ENCODE results near the gene FAM24A. TPM values are rescaled to one million over a fixed set of nuclear protein-coding genes. Genes with fewer than 3 reads are reported as not detected.

FAM24A gene
- total and polyA plus RNA-seq, 10 of the 15 experiments (the other 5 are each of a cell fraction or from before 2014, with no cell fraction given): not detected

DNA sequence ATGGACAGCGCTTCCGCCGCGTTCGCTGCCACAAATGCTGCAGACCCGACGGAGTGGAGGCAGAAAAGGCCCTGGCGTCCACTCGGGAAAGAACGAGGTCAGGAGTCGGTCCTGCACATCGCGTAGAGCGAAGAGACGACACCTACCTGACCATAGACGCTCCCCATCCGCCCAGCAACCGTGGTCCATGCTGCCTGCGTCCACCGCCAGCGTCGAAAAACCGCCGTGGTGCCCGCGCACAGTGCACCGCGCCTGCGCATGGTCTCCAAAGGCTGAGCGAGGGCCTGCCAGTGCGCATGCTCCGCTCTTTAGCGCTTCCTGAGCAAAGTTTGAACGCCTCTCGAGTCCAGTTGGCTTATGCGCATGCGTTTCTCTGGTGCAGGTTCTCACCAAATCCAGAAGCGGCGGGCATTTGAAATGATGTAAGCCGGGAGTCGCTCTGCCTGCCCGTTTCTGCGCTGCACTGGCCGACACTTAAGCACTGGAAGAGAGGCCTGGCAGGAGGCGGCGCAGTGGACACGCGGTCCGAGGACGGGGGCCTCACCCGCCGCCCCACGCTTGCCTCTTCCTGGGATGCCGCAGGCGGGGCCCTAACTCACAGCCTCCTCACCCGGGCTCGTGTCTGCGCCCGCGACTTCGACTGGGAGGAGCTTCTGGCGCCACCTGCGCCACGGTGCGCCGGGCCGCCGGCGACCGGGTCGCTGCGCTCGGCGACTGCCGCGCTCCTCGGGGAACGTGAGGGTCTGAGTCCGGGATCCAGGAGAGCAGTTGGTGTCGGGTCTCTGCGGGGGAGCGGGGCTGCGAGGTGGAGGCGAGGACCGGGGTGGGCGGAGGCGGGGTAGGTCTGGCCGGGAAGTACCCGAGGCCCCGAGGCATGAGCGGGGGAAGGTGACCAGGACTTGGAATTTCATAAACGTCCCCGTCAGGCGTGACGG, 30.8 kb upstream of the FAM24A start, which contains the start of gene FAM24B (continued):
- TF ChIP-seq, protein P1, sequence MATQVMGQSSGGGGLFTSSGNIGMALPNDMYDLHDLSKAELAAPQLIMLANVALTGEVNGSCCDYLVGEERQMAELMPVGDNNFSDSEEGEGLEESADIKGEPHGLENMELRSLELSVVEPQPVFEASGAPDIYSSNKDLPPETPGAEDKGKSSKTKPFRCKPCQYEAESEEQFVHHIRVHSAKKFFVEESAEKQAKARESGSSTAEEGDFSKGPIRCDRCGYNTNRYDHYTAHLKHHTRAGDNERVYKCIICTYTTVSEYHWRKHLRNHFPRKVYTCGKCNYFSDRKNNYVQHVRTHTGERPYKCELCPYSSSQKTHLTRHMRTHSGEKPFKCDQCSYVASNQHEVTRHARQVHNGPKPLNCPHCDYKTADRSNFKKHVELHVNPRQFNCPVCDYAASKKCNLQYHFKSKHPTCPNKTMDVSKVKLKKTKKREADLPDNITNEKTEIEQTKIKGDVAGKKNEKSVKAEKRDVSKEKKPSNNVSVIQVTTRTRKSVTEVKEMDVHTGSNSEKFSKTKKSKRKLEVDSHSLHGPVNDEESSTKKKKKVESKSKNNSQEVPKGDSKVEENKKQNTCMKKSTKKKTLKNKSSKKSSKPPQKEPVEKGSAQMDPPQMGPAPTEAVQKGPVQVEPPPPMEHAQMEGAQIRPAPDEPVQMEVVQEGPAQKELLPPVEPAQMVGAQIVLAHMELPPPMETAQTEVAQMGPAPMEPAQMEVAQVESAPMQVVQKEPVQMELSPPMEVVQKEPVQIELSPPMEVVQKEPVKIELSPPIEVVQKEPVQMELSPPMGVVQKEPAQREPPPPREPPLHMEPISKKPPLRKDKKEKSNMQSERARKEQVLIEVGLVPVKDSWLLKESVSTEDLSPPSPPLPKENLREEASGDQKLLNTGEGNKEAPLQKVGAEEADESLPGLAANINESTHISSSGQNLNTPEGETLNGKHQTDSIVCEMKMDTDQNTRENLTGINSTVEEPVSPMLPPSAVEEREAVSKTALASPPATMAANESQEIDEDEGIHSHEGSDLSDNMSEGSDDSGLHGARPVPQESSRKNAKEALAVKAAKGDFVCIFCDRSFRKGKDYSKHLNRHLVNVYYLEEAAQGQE (IDR thresholded peaks at IDR 0.05; ENCODE audit: low read depth, low read length): no peak
- no peak for TF ChIP-seq TCF3 (IDR thresholded peaks at IDR 0.05; ENCODE audit: borderline replicate concordance, insufficient read depth, low read depth, low read length)
- TF ChIP-seq PAX5 (IDR thresholded peaks at IDR 0.05; ENCODE audit: borderline replicate concordance, low read depth, low read length): no peak
- no peak for TF ChIP-seq ZSCAN29 (IDR thresholded peaks at IDR 0.05)
- TF ChIP-seq EP300 (IDR thresholded peaks at IDR 0.05; ENCODE audit: borderline replicate concordance in 1 of 2, control insufficient read depth in 1 of 2, low read depth in 2 of 2, low read length in 2 of 2): no peak
- no peak for TF ChIP-seq JUND (IDR thresholded peaks at IDR 0.05; ENCODE audit: low read depth, low read length)
- no peak for TF ChIP-seq IKZF2 (IDR thresholded peaks at IDR 0.05)
- no peak for TF ChIP-seq GABPA (IDR thresholded peaks at IDR 0.05; ENCODE audit: low read depth)
- TF ChIP-seq NBN (IDR thresholded peaks at IDR 0.05): 0 out of 2 replicates have a peak, but pooled peaks have one; percentile 52
- peak in 1 of 2 experiments; percentile 64; a peak in 2 of 4 replicates for TF ChIP-seq BHLHE40 (IDR thresholded peaks at IDR 0.05; ENCODE audit: borderline replicate concordance in 1 of 2, low read depth in 2 of 2, low read length in 1 of 2)
- TF ChIP-seq, protein P2, sequence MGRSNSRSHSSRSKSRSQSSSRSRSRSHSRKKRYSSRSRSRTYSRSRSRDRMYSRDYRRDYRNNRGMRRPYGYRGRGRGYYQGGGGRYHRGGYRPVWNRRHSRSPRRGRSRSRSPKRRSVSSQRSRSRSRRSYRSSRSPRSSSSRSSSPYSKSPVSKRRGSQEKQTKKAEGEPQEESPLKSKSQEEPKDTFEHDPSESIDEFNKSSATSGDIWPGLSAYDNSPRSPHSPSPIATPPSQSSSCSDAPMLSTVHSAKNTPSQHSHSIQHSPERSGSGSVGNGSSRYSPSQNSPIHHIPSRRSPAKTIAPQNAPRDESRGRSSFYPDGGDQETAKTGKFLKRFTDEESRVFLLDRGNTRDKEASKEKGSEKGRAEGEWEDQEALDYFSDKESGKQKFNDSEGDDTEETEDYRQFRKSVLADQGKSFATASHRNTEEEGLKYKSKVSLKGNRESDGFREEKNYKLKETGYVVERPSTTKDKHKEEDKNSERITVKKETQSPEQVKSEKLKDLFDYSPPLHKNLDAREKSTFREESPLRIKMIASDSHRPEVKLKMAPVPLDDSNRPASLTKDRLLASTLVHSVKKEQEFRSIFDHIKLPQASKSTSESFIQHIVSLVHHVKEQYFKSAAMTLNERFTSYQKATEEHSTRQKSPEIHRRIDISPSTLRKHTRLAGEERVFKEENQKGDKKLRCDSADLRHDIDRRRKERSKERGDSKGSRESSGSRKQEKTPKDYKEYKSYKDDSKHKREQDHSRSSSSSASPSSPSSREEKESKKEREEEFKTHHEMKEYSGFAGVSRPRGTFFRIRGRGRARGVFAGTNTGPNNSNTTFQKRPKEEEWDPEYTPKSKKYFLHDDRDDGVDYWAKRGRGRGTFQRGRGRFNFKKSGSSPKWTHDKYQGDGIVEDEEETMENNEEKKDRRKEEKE (IDR thresholded peaks at IDR 0.05): no peak
- TF ChIP-seq, protein P3, sequence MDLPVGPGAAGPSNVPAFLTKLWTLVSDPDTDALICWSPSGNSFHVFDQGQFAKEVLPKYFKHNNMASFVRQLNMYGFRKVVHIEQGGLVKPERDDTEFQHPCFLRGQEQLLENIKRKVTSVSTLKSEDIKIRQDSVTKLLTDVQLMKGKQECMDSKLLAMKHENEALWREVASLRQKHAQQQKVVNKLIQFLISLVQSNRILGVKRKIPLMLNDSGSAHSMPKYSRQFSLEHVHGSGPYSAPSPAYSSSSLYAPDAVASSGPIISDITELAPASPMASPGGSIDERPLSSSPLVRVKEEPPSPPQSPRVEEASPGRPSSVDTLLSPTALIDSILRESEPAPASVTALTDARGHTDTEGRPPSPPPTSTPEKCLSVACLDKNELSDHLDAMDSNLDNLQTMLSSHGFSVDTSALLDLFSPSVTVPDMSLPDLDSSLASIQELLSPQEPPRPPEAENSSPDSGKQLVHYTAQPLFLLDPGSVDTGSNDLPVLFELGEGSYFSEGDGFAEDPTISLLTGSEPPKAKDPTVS (IDR thresholded peaks at IDR 0.05; ENCODE audit: low read depth, low read length): no peak
- TF ChIP-seq RB1 (IDR thresholded peaks at IDR 0.05; ENCODE audit: borderline replicate concordance): no peak; the same call in 1 of the 2 replicates
- TF ChIP-seq FOXK2 (IDR thresholded peaks at IDR 0.05): no peak
- peak; percentile 100 for TF ChIP-seq NRF1 (conservative IDR thresholded peaks at IDR 0.05; ENCODE audit: low read depth, low read length)
- TF ChIP-seq CHD2 (IDR thresholded peaks at IDR 0.05; ENCODE audit: borderline replicate concordance, low read depth, low read length): 0 out of 2 replicates have a peak, but pooled peaks have one; percentile 24
- 0 out of 2 replicates have a peak, but pooled peaks have one; percentile 16 for TF ChIP-seq SMARCA5 (IDR thresholded peaks at IDR 0.05)
- peak; percentile 69 for TF ChIP-seq KLF5 (IDR thresholded peaks at IDR 0.05; ENCODE audit: partially characterized antibody)
- no peak for TF ChIP-seq ZBED1 (IDR thresholded peaks at IDR 0.05; ENCODE audit: borderline replicate concordance)
- TF ChIP-seq ATF7 (IDR thresholded peaks at IDR 0.05; ENCODE audit: low read depth): peak; percentile 54; the same call in 1 of the 2 replicates
- no peak for TF ChIP-seq NFIC (IDR thresholded peaks at IDR 0.05; ENCODE audit: low read depth, low read length)
